ENCODE results near the gene EMC1.
"Not testable (repeated sequence)": the region's sequence is repeated elsewhere in the genome, so short reads cannot be mapped to it uniquely, and the experiment has no call there.

Gene EMC1

GRCh38 chr1:19260211-19261138, 9.2 kb upstream of the EMC1 start:
- no peak for DNase-seq (ENCODE audit: low spot score)

- DNase-seq (ENCODE audit: low spot score) = no peak
Measured at GRCh38 chr1:19258353-19258752, 7.0 kb upstream of the EMC1 start.

- DNase-seq (ENCODE audit: low spot score) = no peak
Measured at GRCh38 chr1:19257178-19257914, 6.0 kb upstream of the EMC1 start.

GRCh38 chr1:19256301-19256700, 5.0 kb upstream of the EMC1 start:
- not testable (repeated sequence) for DNase-seq (ENCODE audit: low spot score)

GRCh38 chr1:19255288-19255687, 4.0 kb upstream of the EMC1 start:
- no peak for DNase-seq (ENCODE audit: low spot score)

- no peak for DNase-seq (ENCODE audit: low spot score)
Measured at GRCh38 chr1:19254416-19254815, 3.1 kb upstream of the EMC1 start.

GRCh38 chr1:19250629-19251304, 557 bp downstream of the EMC1 start:
- peak; percentile 16 for DNase-seq (ENCODE audit: low spot score)

- peak; percentile 85 for DNase-seq (ENCODE audit: low spot score)
Measured at GRCh38 chr1:19240673-19241538, 10.4 kb downstream of the EMC1 start.

- no peak for DNase-seq (ENCODE audit: low spot score)
Measured at GRCh38 chr1:19239876-19240275, 11.4 kb downstream of the EMC1 start.

- DNase-seq (ENCODE audit: low spot score) = no peak
Measured at GRCh38 chr1:19234224-19234623, 17.1 kb downstream of the EMC1 start.

- DNase-seq (ENCODE audit: low spot score) = no peak
Measured at GRCh38 chr1:19232524-19232846, 18.8 kb downstream of the EMC1 start.

GRCh38 chr1:19231736-19232523, 19.4 kb downstream of the EMC1 start:
- DNase-seq (ENCODE audit: low spot score) = not testable (repeated sequence)

GRCh38 chr1:19229828-19230325, 21.4 kb downstream of the EMC1 start:
- no peak for DNase-seq (ENCODE audit: low spot score)

GRCh38 chr1:19229229-19229628, 22.1 kb downstream of the EMC1 start:
- no peak for DNase-seq (ENCODE audit: low spot score)

GRCh38 chr1:19222979-19223824, 28.1 kb downstream of the EMC1 start:
- no peak for DNase-seq (ENCODE audit: low spot score)

GRCh38 chr1:19222573-19222972, 28.8 kb downstream of the EMC1 start:
- DNase-seq (ENCODE audit: low spot score) = no peak

- no peak for DNase-seq (ENCODE audit: low spot score)
Measured at GRCh38 chr1:19220991-19221390, 30.3 kb downstream of the EMC1 start.

GRCh38 chr1:19220080-19220846, 31.1 kb downstream of the EMC1 start:
- no peak for DNase-seq (ENCODE audit: low spot score)

- DNase-seq (ENCODE audit: low spot score) = no peak
Measured at GRCh38 chr1:19219451-19219850, 31.9 kb downstream of the EMC1 start.
